Neural cell (in vitro differentiated cells): Measurements from ENCODE around the gene ANKS1B. TPM values are rescaled to one million over a fixed set of nuclear protein-coding genes. Genes with fewer than 3 reads are reported as not detected.

Source experiments
- H2AFZ ChIP-seq: fragments of 200-600, 300-800 bp; sonication (generic), shearing (Covaris generic); 2 replicates; pipeline ENCODE4 v1.6.0; 2014; ENCODE audit warnings: low read depth, mild to moderate bottlenecking, antibody characterized with exemption, low read length, moderate library complexity
- H3F3A ChIP-seq: fragments of 200-600 bp; shearing (Covaris generic); 2 replicates; pipeline ENCODE4 v1.6.1; 2016; ENCODE audit warnings: mild to moderate bottlenecking, moderate library complexity, mixed read lengths, antibody characterized with exemption, low read length; ENCODE audit not compliant: insufficient read depth, poor library complexity, severe bottlenecking
- H3K27ac ChIP-seq: fragments of 200-600, 300-800 bp; sonication (generic), shearing (Covaris generic); 2 replicates; pipeline ENCODE4 v1.5.1; 2014; ENCODE audit warnings: mild to moderate bottlenecking, low read length, moderate library complexity
- H3K27me3 ChIP-seq: fragments of 300-800, 200-600 bp; sonication (generic), shearing (Covaris generic); 2 replicates; pipeline ENCODE4 v1.6.0; 2014; ENCODE audit warnings: mild to moderate bottlenecking, low read depth, low read length, moderate library complexity; ENCODE audit not compliant: insufficient read depth
- H3K36me3 ChIP-seq: fragments of 300-800, 200-600 bp; sonication (generic), shearing (Covaris generic); 2 replicates; pipeline ENCODE4 v1.5.1; 2014; ENCODE audit warnings: mild to moderate bottlenecking, antibody characterized with exemption, low read length, moderate library complexity; ENCODE audit not compliant: insufficient read depth
- H3K4me2 ChIP-seq: fragments of 300-800, 200-600 bp; sonication (generic), shearing (Covaris generic); 2 replicates; pipeline ENCODE4 v1.6.0; 2014; ENCODE audit warnings: mild to moderate bottlenecking, low read length
- H3K4me3 ChIP-seq: fragments of 300-800, 200-600 bp; sonication (generic), shearing (Covaris generic); 2 replicates; pipeline ENCODE4 v1.5.1; 2014; ENCODE audit warnings: mild to moderate bottlenecking, low read length, moderate library complexity
- H3K79me2 ChIP-seq: fragments of 200-600 bp; shearing (Covaris generic); replicated peaks from 2 replicates; pipeline ENCODE4 v1.6.0; 2014; ENCODE audit warnings: mild to moderate bottlenecking, low read length, moderate library complexity; ENCODE audit not compliant: insufficient read depth
- H3K9ac ChIP-seq: fragments of 300-800, 200-600 bp; sonication (generic), shearing (Covaris generic); 2 replicates; pipeline ENCODE4 v1.6.1; 2016; ENCODE audit warnings: mild to moderate bottlenecking, low read length, mixed read lengths
- H3K9me2 ChIP-seq: fragments of 200-600 bp; shearing (Covaris generic); 2 replicates; pipeline ENCODE4 v1.6.1; 2016; ENCODE audit warnings: mild to moderate bottlenecking, low read length, mixed read lengths; ENCODE audit not compliant: insufficient read depth
- H3K9me3 ChIP-seq: fragments of 200-600, 300-800 bp; sonication (generic), shearing (Covaris generic); 2 replicates; pipeline ENCODE4 v1.6.1; 2016; ENCODE audit warnings: mild to moderate bottlenecking, mixed run types, low read length, moderate library complexity, mixed read lengths
- H4K20me1 ChIP-seq: fragments of 200-600 bp; shearing (Covaris generic); 2 replicates; pipeline ENCODE4 v1.6.1; 2016; ENCODE audit warnings: mild to moderate bottlenecking, mixed run types; ENCODE audit not compliant: insufficient read depth
- CTCF ChIP-seq: fragments of 450-650 bp; IDR thresholded peaks from 2 replicates; pipeline ENCODE4 v1.5.1; 2014; ENCODE audit warnings: antibody characterized with exemption, mild to moderate bottlenecking, moderate library complexity; ENCODE audit not compliant: poor library complexity, severe bottlenecking
- EP300 ChIP-seq: fragments of 450-650 bp; conservative IDR thresholded peaks from 2 replicates; pipeline ENCODE4 v1.6.1; 2014; ENCODE audit warnings: antibody characterized with exemption, mild to moderate bottlenecking, moderate library complexity; ENCODE audit not compliant: poor library complexity, severe bottlenecking
- EZH2 ChIP-seq: fragments of 200-600, 300-800 bp; shearing (Covaris generic), sonication (generic); IDR thresholded peaks from 2 replicates; pipeline ENCODE4 v1.6.1; 2014; ENCODE audit warnings: antibody characterized with exemption, low read length, borderline replicate concordance, mild to moderate bottlenecking; ENCODE audit not compliant: insufficient read depth, poor library complexity, severe bottlenecking
- MXI1 ChIP-seq: fragments of 450-650 bp; conservative IDR thresholded peaks from 2 replicates; pipeline ENCODE4 v1.6.1; 2014; ENCODE audit warnings: antibody characterized with exemption, mild to moderate bottlenecking; ENCODE audit not compliant: poor library complexity, severe bottlenecking
- POLR2AphosphoS5 ChIP-seq: IDR thresholded peaks from 2 replicates; pipeline ENCODE4 v1.6.1; 2012
- RAD21 ChIP-seq: fragments of 450-650 bp; conservative IDR thresholded peaks from 2 replicates; pipeline ENCODE4 v1.6.1; 2014; ENCODE audit warnings: antibody characterized with exemption, mild to moderate bottlenecking, moderate library complexity
- REST ChIP-seq: IDR thresholded peaks from 2 replicates; pipeline ENCODE4 v1.6.1; 2012; ENCODE audit warnings: borderline replicate concordance
- SMC3 ChIP-seq: fragments of 450-650 bp; conservative IDR thresholded peaks from 2 replicates; pipeline ENCODE4 v1.6.1; 2014; ENCODE audit warnings: antibody characterized with exemption, mild to moderate bottlenecking, moderate library complexity; ENCODE audit not compliant: poor library complexity
- TAF1 ChIP-seq: IDR thresholded peaks from 2 replicates; pipeline ENCODE4 v1.6.1; 2012; ENCODE audit warnings: low read depth
- polyA plus RNA-seq: library from polyadenylated mRNA; depleted of rRNA; stranded (reverse); fragments of >200 nt; gene quantifications from 2 replicates; pipeline ENCODE4 v1.2.3, GENCODE V29; 2014

Gene ANKS1B
- polyA plus RNA-seq, 1 donor from 2014 or later = 65.6 TPM

- no peaks in the 10 kb centered on the region for H3K9me2 ChIP-seq
- no peak overlapping the region for H3K27ac ChIP-seq
- H3K9me3 ChIP-seq = no peaks in the 10 kb centered on the region
- no peak overlapping the region for H3K4me2 ChIP-seq
- no peak overlapping the region for H3K9ac ChIP-seq
- no peaks in the 10 kb centered on the region for H3K36me3 ChIP-seq
- TF ChIP-seq RAD21 (no peak), TAF1 (no peak), CTCF (no peak), POLR2AphosphoS5 (no peak), EP300 (no peak), MXI1 (no peak), SMC3 (no peak), REST (no peak), EZH2 (no peak)
- H4K20me1 ChIP-seq = no peaks in the 10 kb centered on the region
- no peaks in the 10 kb centered on the region for H3K79me2 ChIP-seq
- no peak overlapping the region for H2AFZ ChIP-seq
- H3K4me3 ChIP-seq = no peak overlapping the region
- H3K27me3 ChIP-seq = no peaks in the 10 kb centered on the region
- H3F3A ChIP-seq = no peaks in the 10 kb centered on the region
These were observed 614.2 kb downstream of the ANKS1B start for GRCh38 chr12:99370421-99371138.

GRCh38 chr12:99367181-99367580 lies 617.6 kb downstream of the ANKS1B start:
- H3K9me3 ChIP-seq = no peaks in the 10 kb centered on the region
- no peak overlapping the region for H3K4me3 ChIP-seq
- H2AFZ ChIP-seq = no peak overlapping the region
- TF ChIP-seq EP300 (no peak), EZH2 (no peak), POLR2AphosphoS5 (no peak), TAF1 (no peak), CTCF (no peak), MXI1 (no peak), RAD21 (no peak), SMC3 (no peak), REST (no peak)
- H3K9me2 ChIP-seq = no peaks in the 10 kb centered on the region
- H4K20me1 ChIP-seq = no peaks in the 10 kb centered on the region
- no peaks in the 10 kb centered on the region for H3K79me2 ChIP-seq
- no peaks in the 10 kb centered on the region for H3F3A ChIP-seq
- H3K9ac ChIP-seq = no peak overlapping the region
- no peak overlapping the region for H3K4me2 ChIP-seq
- H3K36me3 ChIP-seq = no peaks in the 10 kb centered on the region
- peak overlapping the region; percentile 30 for H3K27ac ChIP-seq
- H3K27me3 ChIP-seq = no peaks in the 10 kb centered on the region
